ENCODE results near the gene MAGI2.
A peak's percentile ranks its signal among the peaks of the same experiment; 100 is the strongest.

MAGI2 gene

GRCh38 chr7:78178319-78178718 lies 1275.1 kb downstream of the MAGI2 start:
- DNase-seq (ENCODE audit: low spot score) = no peak

GRCh38 chr7:78176171-78176570 lies 1277.3 kb downstream of the MAGI2 start:
- DNase-seq (ENCODE audit: low spot score) = peak; percentile 32

GRCh38 chr7:78175330-78176100 lies 1278.0 kb downstream of the MAGI2 start:
- no peak for DNase-seq (ENCODE audit: low spot score)

- no peak for DNase-seq (ENCODE audit: low spot score)
Observed at GRCh38 chr7:78173666-78174065, 1279.8 kb downstream of the MAGI2 start.

GRCh38 chr7:78172933-78173591 lies 1280.4 kb downstream of the MAGI2 start:
- no peak for DNase-seq (ENCODE audit: low spot score)

GRCh38 chr7:78172267-78172757 lies 1281.2 kb downstream of the MAGI2 start:
- DNase-seq (ENCODE audit: low spot score) = peak; percentile 32

- DNase-seq (ENCODE audit: low spot score) = peak; percentile 51
Observed at GRCh38 chr7:78171398-78171797, 1282.1 kb downstream of the MAGI2 start.

GRCh38 chr7:78170815-78171214 lies 1282.7 kb downstream of the MAGI2 start:
- no peak for DNase-seq (ENCODE audit: low spot score)

- no peak for DNase-seq (ENCODE audit: low spot score)
Observed at GRCh38 chr7:78169992-78170391, 1283.5 kb downstream of the MAGI2 start.

- no peak for DNase-seq (ENCODE audit: low spot score)
Observed at GRCh38 chr7:78168865-78169264, 1284.6 kb downstream of the MAGI2 start.

GRCh38 chr7:78167860-78168259 lies 1285.6 kb downstream of the MAGI2 start:
- DNase-seq (ENCODE audit: low spot score) = no peak

GRCh38 chr7:78165854-78166253 lies 1287.6 kb downstream of the MAGI2 start:
- DNase-seq (ENCODE audit: low spot score) = no peak

GRCh38 chr7:78165454-78165853 lies 1288.0 kb downstream of the MAGI2 start:
- no peak for DNase-seq (ENCODE audit: low spot score)

GRCh38 chr7:78164459-78164858 lies 1289.0 kb downstream of the MAGI2 start:
- DNase-seq (ENCODE audit: low spot score) = no peak

- peak; percentile 65 for DNase-seq (ENCODE audit: low spot score)
Observed at GRCh38 chr7:78161781-78162180, 1291.7 kb downstream of the MAGI2 start.

- no peak for DNase-seq (ENCODE audit: low spot score)
Observed at GRCh38 chr7:78159545-78159944, 1293.9 kb downstream of the MAGI2 start.

- DNase-seq (ENCODE audit: low spot score) = no peak
Observed at GRCh38 chr7:78153285-78153684, 1300.2 kb downstream of the MAGI2 start.

- DNase-seq (ENCODE audit: low spot score) = peak; percentile 50
Observed at GRCh38 chr7:78151229-78151628, 1302.2 kb downstream of the MAGI2 start.

- no peak for DNase-seq (ENCODE audit: low spot score)
Observed at GRCh38 chr7:78149787-78150186, 1303.7 kb downstream of the MAGI2 start.

- DNase-seq (ENCODE audit: low spot score) = no peak
Observed at GRCh38 chr7:78148166-78148894, 1305.1 kb downstream of the MAGI2 start.

- DNase-seq (ENCODE audit: low spot score) = no peak
Observed at GRCh38 chr7:78146546-78146945, 1306.9 kb downstream of the MAGI2 start.

- DNase-seq (ENCODE audit: low spot score) = no peak
Observed at GRCh38 chr7:78143661-78144060, 1309.8 kb downstream of the MAGI2 start.

All from pons (tissue), 1 donor.